Measurements from ENCODE around the gene DYDC1. TPM values are rescaled to one million over a fixed set of nuclear protein-coding genes. Genes with fewer than 3 reads are reported as not detected.
"Not testable (repeated sequence)": the region's sequence is repeated elsewhere in the genome, so short reads cannot be mapped to it uniquely, and the experiment has no call there.

Gene DYDC1
- not detected in 2 replicates for total RNA-seq (2014; rRNA removed; shearing (Covaris generic))

DNA sequence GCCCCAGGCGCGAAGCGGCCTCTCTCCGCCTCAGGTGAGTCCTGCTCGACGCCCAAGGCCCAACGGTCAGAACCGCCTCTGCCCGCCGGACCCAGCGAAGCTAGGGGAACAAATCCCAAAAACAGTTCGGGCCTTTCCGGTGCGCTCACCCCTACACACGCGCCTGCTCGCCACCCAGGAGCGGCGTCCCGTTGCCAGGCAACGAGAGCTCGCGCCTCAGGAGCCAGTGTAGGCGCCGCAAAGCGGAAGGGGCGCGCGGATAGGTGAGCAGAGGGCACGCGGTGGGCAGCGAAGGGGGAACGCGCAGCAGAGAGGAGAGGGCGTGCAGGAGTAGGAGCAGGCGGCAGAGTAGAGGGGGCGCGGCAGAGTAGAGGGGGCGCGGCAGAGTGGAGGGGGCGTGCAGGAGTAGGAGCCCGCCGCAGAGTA lies at the start of gene DYDC1, which contains the start of gene DYDC2:
DYDC1 (minus strand) TSS at position 193 of the 426 bp plus-strand sequence. CDS start 4,154 bp downstream, outside the sequence.
DYDC2 (plus strand) TSS at position 219 of the 426 bp plus-strand sequence. CDS start 5,663 bp downstream, outside the sequence.
- peak; percentile 48 for DNase-seq (ENCODE audit: low read depth)

DNA sequence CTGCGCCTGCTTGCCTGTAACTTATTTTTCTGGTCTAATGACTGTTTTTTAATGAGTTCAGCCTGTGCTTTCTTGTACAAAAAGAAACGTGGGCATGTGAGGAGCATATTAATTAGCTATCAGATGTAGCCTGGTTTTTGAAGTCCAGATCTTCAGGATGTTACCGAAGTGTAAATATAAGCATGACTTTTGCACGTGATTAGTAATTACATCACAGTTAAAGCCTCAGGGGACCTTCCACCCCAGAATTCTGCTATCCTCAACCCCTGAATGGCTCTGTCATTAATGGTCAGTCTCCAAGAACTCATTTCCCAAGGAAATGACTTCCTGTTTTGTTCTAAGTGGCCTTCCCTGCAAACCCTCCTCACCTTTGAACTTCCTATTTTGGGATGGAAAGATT lies 49.6 kb upstream of the DYDC1 start:
- no peak for DNase-seq (ENCODE audit: low read depth)

DNA sequence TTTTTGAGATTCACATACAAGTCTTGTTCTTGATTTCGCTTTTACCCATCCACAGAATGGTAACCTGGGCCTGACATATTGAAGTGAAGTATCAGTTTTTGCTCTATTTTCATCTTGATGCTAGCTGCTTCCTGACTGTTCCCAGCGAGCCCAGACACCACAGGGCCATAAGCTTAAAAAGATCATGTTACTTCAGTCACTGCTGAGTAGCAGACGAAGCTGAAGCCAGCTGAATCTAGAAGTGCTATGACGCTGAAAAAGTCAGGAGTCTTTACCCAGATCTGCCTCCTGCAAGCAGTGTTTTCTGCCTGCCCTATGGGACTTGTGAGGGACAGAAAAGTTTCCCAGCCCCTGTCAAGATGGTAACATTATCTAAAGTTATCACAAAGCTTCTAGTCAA lies 49.1 kb upstream of the DYDC1 start:
- no peak for DNase-seq (ENCODE audit: low read depth)

DNA sequence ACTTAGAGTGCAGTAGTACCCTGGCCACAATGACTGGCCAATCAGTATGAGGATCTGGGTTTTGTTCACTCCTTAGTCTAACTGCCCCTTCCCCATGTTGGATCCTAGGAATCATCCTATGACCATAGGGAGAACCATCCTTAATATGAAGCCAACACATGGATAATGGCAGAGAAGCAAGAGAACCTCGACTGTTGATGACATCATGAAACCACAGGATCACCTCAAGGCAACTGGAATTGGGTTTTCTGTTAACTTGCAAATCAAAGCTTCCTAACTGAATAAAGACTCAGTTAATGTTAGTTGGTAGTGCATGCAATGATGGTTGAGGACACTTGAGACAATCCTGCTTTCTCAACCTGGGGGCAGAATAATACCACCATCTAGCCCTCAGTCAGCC lies 48.5 kb upstream of the DYDC1 start:
- peak; percentile 42 for DNase-seq (ENCODE audit: low read depth)

DNA sequence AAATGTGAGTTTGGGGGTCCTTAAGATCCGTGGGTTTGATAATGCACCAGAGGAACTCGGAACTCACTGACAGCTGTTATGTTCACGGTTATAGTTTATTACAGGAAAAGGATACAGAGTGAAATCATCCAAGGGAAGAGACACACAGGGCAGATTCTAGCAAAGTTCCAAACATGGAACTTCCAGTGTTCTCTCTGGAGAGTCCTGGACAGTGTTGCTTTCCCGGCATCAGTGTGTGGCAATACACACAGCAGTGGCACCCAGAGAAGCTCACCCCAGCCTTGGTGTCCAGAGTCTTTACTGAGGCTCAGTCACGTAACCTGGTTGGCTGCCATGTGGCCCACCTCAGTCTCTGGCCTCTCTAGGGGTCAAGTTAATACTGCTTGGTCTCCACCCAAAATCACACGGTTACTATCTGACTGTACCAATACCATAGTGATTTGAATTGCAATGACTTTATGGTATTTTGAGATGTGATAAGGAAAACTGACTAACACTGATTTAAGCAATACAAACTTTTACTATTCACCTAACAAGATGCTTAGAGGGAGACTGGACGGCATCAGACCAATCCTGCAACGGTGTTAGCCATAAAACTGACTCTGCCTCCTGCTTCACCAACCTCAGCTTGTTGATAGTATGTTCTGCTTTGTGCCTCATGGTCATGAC lies 43.7 kb upstream of the DYDC1 start:
- no peak for DNase-seq (ENCODE audit: low read depth)

DNA sequence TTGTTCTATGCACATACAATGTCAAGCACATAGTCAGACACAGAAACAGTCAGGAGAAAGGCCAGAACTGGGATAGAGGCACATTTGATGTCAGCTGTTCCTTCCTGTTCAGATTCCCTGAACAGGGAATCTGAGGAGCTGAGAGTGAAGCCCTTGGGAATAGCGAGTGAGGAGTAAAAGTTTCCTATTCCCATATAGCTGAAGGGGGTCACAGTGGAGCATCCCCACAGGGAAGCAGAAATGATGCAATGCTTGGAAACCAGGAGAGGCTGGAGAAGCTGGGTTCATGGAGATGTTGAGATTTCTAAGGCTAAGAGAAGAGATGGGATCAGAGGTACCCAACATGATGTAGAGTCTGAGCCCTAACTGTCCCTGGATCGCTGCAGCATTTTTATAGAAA lies 40.5 kb upstream of the DYDC1 start:
- no peak for DNase-seq (ENCODE audit: low read depth)

DNA sequence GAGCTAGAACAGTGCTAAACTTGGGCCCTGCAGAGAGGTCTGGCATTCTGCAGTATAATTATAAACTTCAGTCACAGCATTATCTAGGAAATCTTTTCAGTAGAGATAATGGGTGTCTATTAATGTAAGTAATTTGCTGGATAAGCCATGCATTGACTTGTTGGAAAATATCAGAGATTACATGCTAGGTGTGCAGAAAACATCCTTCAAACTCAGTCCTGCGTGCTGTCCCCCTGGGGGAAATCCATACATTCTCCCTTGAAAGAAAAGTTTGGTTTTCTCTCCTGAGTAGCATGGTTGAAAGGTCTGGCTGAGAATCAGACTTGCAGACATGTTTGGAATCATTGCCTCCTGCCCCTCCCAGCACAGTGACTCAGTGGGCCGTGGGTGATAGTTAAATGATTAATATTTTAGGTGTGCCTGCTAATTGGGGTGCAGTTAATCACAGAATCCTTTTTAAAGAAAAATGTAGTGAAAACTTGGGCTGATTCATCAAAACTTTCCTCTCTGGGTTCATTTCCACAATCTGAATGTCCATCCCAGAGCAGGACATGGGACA lies 37.9 kb upstream of the DYDC1 start:
- DNase-seq (ENCODE audit: low read depth), result no peak

DNA sequence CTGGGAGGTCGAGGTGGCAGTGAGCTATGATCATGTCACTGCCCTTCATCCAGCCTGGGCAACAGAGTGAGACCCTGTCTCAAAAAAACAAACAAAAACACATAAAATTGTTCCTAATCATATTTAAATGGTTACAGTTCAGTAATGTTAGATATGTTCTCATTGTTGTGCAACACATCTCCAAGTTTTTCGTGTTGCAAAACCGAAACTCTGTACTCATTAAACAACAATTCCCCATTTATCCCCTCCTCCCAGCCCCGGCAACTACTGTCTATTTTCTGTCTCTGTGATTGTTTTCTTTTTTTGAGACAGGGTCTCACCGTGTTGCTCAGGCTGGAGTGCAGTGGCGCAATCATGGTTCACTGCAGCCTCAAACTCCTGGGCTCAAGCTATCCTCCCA lies 35.7 kb upstream of the DYDC1 start:
- DNase-seq (ENCODE audit: low read depth), result no peak

DNA sequence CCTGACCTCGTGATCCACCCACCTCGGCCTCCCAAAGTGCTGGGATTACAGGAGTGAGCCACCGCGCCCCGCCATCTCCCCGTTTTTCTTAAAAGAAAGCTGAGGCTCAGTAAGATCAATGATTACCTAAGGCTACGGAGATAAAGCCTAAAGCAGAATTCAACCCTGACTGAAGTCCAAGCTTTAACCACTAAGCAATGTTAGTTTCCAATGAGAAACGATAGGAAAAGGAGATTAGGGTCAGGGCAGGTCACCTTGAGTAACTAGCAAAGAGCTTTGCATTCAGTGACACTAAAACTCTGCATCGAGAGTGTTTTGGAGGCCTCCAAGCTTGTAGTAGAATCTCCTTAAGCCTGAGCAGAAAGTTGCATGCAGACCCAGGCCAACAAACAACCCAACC lies 34.2 kb upstream of the DYDC1 start:
- DNase-seq (ENCODE audit: low read depth), result no peak

DNA sequence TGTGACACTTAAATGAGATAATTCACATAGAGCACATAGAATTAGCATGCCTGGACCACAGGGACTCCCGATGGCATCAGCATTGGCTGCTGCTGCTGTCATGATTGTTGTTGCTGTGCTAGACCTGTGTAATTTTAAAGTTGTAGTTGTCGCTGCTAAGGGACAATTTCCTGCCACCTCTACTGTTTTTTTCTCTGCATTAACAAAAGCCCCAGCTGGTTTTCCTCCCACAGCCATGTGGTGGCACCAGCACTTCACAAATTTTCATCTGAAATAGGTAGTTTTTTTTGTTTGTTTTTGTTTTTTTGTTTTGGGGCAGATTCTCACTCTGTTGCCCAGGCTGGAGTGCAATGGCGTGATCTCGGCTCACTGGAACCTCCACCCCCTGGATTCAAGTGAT lies 26.4 kb upstream of the DYDC1 start:
- DNase-seq (ENCODE audit: low read depth), result peak; percentile 44

DNA sequence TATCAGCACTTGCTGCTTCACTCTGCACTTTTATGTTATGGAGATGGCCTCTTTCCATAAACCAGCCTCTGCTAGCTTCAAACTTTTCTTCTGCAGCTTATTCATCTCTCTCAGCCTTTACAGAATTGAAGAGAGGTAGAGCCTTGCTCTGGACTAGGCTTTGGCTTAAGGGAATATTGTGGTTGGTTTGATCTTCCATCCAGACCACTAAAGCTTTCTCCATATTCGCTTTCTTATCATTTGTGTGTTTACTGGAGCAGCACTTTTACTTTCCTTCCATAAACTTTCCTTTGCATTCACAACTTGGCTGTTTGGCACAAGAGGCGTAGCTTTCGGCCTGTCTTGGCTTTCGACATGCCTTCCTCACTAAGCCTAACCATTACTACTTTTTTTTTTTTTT lies 23.6 kb upstream of the DYDC1 start:
- DNase-seq (ENCODE audit: low read depth), result no peak

DNA sequence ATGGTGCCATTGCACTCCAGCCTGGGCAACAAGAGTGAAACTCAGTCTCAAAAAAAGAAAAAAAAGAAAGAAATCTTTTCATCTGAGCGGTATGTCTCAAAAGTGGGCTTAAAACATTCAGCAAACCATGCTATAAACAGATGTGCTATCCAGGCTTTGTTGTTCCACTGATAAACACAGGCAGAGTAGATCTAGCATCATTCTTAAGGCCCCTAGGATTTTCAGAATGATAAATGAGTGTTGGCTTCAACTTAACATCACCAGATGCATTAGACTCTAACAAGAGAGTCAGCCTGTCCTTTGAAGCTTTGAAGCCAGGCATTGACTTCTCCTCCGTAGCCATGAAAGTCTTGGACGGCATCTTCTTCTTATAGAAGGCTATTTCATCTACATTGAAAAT lies 23.1 kb upstream of the DYDC1 start:
- DNase-seq (ENCODE audit: low read depth), result no peak

DNA sequence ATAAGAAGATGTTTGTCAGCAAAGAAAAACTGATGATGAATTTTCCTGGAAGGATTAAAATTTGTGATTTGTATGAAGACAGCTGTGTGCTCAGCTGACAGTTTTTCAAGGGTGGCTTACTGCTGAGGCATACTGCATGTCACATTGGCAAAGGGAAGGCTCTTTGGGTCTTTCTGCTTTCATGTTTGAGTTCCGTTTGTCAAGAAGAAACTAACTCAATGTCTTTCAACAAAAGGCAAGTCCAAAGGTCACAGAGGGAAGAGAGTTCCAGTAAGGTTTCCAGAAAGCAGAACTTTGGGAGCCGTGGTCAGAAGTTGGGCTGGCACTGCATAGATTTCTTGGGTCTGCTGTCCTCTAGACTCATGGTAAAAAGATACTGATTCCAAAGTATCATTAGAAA lies 16.9 kb upstream of the DYDC1 start:
- no peak for DNase-seq (ENCODE audit: low read depth)

DNA sequence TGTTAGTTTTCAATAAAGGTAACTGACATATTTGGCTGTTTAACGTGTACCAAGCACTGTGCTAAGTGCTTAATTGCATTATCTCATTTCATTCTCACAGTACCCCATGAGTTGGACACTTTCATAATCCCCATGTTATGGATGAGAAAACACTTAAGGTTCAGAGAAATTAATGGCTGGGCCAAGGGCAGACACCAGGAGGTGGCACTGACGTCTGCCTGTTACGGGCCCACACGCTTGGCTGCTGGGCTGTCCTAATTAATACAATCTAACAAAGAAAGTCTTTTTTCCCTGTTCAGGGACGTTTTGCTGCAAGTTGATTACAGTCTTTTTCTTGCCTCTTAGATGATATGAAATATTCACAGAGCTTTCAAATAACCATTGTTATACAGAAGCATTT lies 16.1 kb upstream of the DYDC1 start:
- DNase-seq (ENCODE audit: low read depth), result no peak

DNA sequence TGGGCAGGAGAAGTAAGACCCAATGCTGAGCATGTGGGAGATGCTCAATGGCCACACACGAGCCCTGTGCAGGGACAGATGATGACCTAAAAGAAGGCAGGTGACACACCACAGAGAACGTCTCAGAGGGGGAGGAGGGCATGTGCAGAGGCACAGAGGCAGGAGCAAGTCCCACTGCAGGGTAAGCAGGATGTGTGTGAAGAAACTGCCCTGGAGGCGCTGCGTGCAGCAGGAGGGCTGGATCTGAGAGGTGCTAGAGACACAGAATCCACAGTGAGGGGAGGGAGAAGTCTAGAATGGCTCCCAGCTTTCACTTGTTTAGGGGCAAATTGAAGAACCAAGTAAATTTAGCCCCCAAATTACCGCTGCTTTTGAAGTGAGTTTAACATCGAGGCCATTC lies 14.9 kb upstream of the DYDC1 start:
- no peak for DNase-seq (ENCODE audit: low read depth)

DNA sequence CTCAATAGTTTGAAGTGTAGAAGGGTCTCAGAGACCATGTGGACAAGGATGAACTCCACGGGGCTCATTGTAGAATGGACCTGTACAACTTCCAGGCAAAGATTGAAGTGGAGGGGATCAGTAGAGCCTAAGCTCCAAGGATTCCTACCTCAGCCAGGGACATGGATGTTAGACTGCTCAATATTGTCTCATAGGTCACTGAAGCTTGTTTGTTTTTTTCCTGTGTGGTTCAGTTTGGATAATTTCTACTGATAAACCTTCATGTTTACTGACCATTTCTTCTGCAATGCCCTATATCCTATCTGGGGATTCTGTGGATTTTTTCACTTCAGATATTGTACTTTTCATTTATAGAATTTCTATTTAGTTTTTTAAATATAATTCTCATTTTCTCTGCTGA lies 9.0 kb upstream of the DYDC1 start:
- no peak for DNase-seq (ENCODE audit: low read depth)

DNA sequence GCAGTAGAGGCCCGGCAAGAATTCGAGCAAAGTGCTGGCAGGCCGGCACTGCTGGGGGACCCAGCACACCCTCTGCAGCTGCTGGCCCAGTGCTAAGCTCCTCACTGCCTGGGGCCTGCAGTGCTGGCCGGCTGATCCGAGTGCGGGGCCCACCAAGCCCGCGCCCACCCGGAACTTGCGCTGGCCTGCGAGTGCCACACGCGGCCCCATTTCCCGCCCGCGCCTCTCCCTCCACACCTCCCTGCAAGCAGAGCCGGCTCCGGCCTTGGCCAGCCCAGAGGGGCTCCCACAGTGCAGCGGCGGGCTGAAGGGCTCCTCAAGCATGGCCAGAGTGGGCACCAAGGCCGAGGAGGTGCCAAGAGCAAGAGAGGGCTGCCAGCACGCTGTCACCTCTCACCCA lies 3.1 kb upstream of the DYDC1 start:
- DNase-seq (ENCODE audit: low read depth), result no peak

DNA sequence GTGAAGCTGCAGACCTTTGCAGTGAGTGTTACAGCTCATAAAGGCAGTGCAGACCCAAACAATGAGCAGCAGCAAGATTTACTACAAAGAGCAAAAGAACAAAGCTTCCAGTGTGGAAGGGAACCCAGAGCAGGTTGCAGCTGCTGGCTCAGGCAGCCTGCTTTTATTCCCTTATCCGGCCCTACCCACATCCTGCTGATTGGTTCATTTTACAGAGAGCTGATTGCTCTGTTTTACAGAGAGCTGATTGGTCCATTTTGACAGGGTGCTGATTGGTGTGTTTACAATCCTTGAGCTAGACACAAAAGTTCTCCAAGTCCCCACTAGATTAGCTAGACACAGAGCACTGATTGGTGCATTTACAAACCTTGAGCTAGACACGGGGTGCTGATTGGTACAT lies 2.4 kb upstream of the DYDC1 start:
- DNase-seq (ENCODE audit: low read depth), result not testable (repeated sequence)

DNA sequence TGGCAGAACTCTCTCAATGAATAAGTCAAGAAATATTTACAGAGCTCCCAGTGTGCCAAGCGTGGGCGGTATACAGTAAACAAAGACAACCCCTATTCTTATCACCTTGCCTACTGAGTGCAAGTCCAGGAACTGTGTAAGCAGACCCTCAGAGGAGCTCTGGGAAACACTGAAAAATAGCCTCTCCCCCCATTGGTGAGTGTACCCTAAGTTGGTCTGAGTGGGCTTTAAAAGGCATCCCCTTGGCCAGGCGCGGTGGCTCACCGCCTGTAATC lies 1.2 kb upstream of the DYDC1 start:
- no peak for DNase-seq (ENCODE audit: low read depth)

DNA sequence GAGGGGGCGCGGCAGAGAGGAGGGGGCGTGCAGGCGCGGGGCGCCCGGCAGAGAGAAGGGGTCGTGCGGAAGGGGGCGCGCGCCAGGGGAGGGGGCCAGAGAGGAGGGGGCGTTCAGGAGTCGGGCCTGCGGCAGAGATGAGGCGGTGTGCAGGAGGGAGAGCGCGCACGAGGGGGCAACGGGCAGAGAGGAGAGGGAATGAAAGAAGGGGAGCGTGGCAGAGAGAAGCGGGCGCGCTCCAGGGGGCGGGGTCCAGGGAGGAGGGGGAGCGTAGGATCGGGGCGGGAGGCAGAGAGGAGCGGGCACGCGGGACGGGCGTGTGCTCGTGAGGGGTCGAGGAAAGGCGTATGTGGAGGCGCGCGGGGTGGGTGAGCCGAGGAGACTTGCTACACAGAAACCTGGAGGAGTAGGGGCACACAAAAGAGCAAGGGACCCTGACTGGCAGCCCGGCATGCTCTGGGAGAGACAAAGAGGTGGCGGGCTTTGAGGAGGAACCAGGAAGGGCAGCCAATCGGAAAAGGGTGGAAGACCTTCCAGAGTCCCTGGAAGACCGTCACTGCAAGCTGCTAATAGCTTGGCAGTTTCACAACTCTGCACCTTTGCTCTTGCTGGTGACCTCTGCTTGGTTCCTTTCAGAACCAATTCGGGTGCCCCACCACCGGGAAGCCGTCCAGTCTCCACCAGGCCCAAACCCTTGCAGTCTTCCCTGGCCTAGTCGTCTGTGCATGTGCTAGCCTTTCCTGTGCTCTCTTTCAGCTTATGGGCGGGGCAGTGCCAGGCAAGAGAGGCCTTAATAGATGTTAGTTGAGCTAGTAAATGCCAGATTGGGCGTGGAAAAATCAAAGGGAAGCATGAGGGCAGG lies 665 bp upstream of the DYDC1 start:
- DNase-seq (ENCODE audit: low read depth), result peak; percentile 26

DNA sequence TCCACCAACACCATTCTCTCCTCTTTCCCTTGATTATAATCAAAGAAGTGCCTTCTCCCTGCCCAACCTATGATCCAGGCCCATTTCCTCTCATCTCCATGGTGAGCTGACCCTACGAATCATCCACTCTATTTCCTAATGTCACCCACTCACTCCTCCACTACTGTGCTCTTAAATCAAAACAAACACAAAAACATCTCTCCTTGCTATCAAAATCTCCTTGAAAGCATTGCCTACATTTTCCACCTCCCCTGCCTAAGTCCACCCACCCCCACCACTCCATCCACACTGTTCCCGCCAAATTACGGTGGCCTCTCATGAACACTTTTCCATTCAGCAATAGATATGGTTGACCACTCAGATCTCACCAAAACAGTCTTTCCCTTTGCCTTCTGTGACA lies 5.3 kb downstream of the DYDC1 start:
- no peak for DNase-seq (ENCODE audit: low read depth)

DNA sequence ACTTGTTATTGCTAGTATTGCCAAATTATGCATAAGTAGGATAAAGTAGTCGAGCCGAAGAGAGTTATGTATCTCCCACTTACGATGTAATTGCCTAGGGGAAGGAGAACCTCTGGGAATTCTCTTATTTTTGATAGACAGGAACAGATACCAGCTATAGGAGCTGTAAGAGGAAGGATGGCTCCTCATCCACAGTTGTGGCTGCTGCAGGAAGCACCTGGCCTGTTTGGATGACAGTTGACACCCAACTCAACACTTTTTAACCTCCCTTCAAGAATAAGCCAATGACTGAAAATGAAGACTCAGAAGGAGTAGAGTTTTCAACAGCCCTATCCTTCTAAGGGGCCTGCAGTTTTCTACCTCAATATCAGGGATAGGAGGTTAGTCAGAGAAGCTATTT lies 6.3 kb downstream of the DYDC1 start:
- no peak for DNase-seq (ENCODE audit: low read depth)

DNA sequence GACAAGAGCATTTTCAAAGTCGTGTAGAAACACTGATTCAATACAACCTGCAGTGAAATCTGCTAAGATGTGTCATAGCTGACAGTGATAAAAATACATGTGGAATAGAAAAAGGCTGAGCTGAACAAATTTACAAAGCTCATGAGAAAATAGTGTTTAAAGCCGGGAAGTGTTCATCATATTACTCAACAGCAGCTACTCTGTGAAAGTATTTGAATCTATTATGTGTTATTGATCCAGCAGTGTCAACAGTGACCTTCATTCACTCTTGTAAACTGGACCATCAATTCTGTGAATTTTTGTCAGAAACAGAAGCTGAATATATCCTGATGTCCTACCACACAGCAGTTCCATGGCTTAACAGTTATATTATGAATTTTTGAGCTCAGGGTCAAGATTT lies 11.6 kb downstream of the DYDC1 start:
- no peak for DNase-seq (ENCODE audit: low read depth)

Data from M059J (cell line).